CD4-positive, alpha-beta T cell (primary cell): ENCODE measurements around the gene CLK3. TPM values are rescaled to one million over a fixed set of nuclear protein-coding genes. Genes with fewer than 3 reads are reported as not detected.

Source experiments
- ATAC-seq: fragments of 200-7000 bp; cut with Tn5 transposase; one replicate; pipeline ENCODE4 v1.10.0; 2022; ENCODE audit warnings: mild to moderate bottlenecking; ENCODE audit not compliant: poor library complexity
- CTCF ChIA-PET: fragments of 350-600 bp; sonication (Branson Sonifier 250); formaldehyde crosslinking; loops from one replicate; lab custom pipeline; 2021; ENCODE audit warnings: antibody characterized with exemption, inconsistent platforms; lab: Charles Lee
- POLR2A ChIA-PET: fragments of 350-600 bp; sonication (Branson Sonifier 250); formaldehyde crosslinking; loops from one replicate; lab custom pipeline; 2021; ENCODE audit warnings: antibody characterized with exemption, inconsistent platforms; lab: Charles Lee
- DNase-seq, 14 experiments: peaks; one replicate each; pipeline ENCODE4 v3.0.0-alpha.2; 2013 to 2020; ENCODE audit warnings: mixed read lengths in 2 of 14
- H3K27ac ChIP-seq, 2 donors: one replicate each; pipeline versions ENCODE4 v1.5.1 to v1.7.0; 2013; ENCODE audit warnings: low read length in 2 of 2, low read depth in 1 of 2, mild to moderate bottlenecking in 1 of 2
- H3K27me3 ChIP-seq, 2 experiments: 1 replicate in 1 of 2; 2 replicates in 1 of 2; pipeline versions ENCODE4 v1.6.1 to v1.7.0; 2013; ENCODE audit warnings: low read length in 2 of 2, control low read depth in 1 of 2, mild to moderate bottlenecking in 1 of 2, moderate library complexity in 1 of 2; ENCODE audit not compliant: insufficient read depth in 2 of 2, control insufficient read depth in 1 of 2
- H3K36me3 ChIP-seq: one replicate; pipeline ENCODE4 v1.6.1; 2013; ENCODE audit warnings: low read length, control low read depth; ENCODE audit not compliant: insufficient read depth
- H3K4me1 ChIP-seq: one replicate; pipeline ENCODE4 v1.6.1; 2013; ENCODE audit warnings: low read length, control low read depth; ENCODE audit not compliant: insufficient read depth
- H3K4me3 ChIP-seq: one replicate; pipeline ENCODE4 v1.5.1; 2013; ENCODE audit warnings: mild to moderate bottlenecking, low read length, moderate library complexity
- H3K9me3 ChIP-seq, 2 experiments: 1 replicate in 1 of 2; 2 replicates in 1 of 2; pipeline versions ENCODE4 v1.6.1 to v1.7.0; 2013; ENCODE audit warnings: low read length in 2 of 2, mild to moderate bottlenecking in 2 of 2, control low read depth in 1 of 2, moderate library complexity in 1 of 2; ENCODE audit not compliant: control insufficient read depth in 1 of 2, insufficient read depth in 1 of 2
- H3K27ac Mint-ChIP-seq: one replicate; pipeline ENCODE4 v1.8.0; 2020; ENCODE audit warnings: mixed read lengths
- H3K27me3 Mint-ChIP-seq: one replicate; pipeline ENCODE4 v1.8.0; 2021; ENCODE audit warnings: mixed read lengths
- H3K36me3 Mint-ChIP-seq: one replicate; pipeline ENCODE4 v1.8.0; 2021; ENCODE audit warnings: low read depth, mixed read lengths
- H3K4me1 Mint-ChIP-seq: one replicate; pipeline ENCODE4 v1.8.0; 2021; ENCODE audit warnings: low read depth, mixed read lengths
- H3K4me3 Mint-ChIP-seq: one replicate; pipeline ENCODE4 v1.8.0; 2020; ENCODE audit warnings: mild to moderate bottlenecking, mixed read lengths
- H3K9me3 Mint-ChIP-seq: one replicate; pipeline ENCODE4 v1.8.0; 2020; ENCODE audit warnings: mixed read lengths
- intact Hi-C, 2 experiments: fragments of 100-400 bp; cut with DNase I in 1 of 2; cut with micrococcal nuclease in 1 of 2; formaldehyde crosslinking; loops; one replicate each; pipeline versions ENCODE4 v1.15.1 to v1.9.0; 2023 to 2025; cut with DNase I, micrococcal nuclease
- total RNA-seq, 174 experiments: library from RNA in 2 of 174; stranded (reverse) in 2 of 174; gene quantifications; one replicate each; pipeline ENCODE4 v1.2.3 and lab custom pipeline; 2021 to 2026
- TF ChIP-seq, protein P1 (sequence below): fragments of 200-600 bp; IDR thresholded peaks from one replicate; pipeline ENCODE4 v1.8.0; 2022; ENCODE audit warnings: antibody characterized with exemption, mild to moderate bottlenecking

CLK3 gene
- total RNA-seq, 2 experiments from 2014 or later, result 275 to 293 TPM

DNA sequence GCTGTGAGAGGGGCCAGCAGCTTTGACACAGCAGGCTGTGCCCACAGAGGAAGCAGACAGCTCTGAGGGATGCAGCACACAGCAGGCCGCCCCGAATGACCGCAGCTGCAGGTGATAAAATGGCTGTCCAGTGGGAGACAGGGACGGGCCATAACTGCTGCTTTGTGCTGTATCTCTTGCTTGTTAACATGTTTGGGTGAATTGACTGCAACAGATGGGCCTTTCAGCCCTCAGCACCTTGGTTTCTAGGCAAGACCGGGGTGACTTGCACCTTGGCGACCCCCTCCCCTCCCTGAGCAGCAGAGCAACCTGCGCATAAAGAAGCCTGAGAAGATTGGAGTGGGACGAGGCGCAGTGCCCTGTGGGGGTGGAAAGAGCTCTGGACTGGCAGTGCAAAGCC, 36.6 kb upstream of the CLK3 start:
- Histone ChIP-seq H3K9me3 (no peaks in the 10 kb centered on the region), H3K36me3 (peaks cover 59% of the 10 kb centered on the region), H3K4me1 (no peaks in the 10 kb centered on the region), H3K4me3 (no peak overlapping the region), H3K27ac (no peak overlapping the region), H3K27me3 (no peaks in the 10 kb centered on the region)
- CTCF ChIA-PET, result no interaction called here
- POLR2A ChIA-PET, result no interaction called here
- Mint-ChIP-seq H3K36me3 (peaks cover 78% of the 10 kb centered on the region), H3K4me3 (no peak overlapping the region), H3K9me3 (no peaks in the 10 kb centered on the region), H3K4me1 (no peaks in the 10 kb centered on the region), H3K27me3 (no peaks in the 10 kb centered on the region), H3K27ac (no peak overlapping the region)
- ATAC-seq, result no peak
- TF ChIP-seq, protein P1, sequence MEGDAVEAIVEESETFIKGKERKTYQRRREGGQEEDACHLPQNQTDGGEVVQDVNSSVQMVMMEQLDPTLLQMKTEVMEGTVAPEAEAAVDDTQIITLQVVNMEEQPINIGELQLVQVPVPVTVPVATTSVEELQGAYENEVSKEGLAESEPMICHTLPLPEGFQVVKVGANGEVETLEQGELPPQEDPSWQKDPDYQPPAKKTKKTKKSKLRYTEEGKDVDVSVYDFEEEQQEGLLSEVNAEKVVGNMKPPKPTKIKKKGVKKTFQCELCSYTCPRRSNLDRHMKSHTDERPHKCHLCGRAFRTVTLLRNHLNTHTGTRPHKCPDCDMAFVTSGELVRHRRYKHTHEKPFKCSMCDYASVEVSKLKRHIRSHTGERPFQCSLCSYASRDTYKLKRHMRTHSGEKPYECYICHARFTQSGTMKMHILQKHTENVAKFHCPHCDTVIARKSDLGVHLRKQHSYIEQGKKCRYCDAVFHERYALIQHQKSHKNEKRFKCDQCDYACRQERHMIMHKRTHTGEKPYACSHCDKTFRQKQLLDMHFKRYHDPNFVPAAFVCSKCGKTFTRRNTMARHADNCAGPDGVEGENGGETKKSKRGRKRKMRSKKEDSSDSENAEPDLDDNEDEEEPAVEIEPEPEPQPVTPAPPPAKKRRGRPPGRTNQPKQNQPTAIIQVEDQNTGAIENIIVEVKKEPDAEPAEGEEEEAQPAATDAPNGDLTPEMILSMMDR, result no peak
- DNase-seq, result no peak
- intact Hi-C loops, result no loop called here

DNA sequence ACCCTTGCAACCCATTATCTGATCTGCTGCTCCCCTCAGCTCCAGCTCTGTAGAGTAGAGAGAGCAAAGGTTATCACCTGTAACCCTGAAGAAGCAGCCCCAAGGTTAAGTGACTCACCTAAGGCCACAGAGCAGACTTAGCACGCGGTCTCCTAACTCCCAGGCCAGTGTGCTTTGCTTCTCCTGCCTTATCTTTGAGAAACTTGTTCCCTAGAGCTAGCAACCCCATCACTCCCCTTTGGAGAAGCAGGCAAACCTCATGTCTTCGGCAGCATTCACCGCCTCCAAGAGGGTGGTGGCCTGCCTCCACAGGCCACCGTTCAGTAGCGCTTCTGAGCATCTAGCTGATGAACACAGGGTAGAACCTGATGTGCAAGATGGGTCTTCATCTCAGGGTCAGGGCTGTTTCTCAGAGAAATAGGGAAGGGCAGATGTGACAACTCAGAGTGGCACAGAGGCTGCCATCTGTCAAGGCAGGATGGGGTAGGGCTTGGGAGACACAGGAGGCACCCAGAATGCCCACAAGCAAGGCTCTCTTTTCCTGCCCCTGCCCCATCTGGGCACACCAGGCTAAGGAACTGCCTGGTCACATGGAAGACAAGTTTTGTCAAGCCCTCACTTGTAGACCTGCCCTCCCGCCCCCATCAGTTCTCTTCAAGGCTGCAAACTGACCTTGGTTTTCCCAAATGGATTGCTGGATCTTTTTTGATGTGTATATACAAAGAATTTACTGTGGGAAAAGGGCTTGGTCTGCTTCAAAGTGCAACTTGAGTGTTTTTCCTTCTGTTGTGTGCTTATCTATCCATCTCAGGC, 34.9 kb upstream of the CLK3 start:
- Histone ChIP-seq H3K27me3 (no peaks in the 10 kb centered on the region), H3K27ac (no peak overlapping the region), H3K4me3 (no peak overlapping the region), H3K36me3 (peaks cover 59% of the 10 kb centered on the region), H3K9me3 (no peaks in the 10 kb centered on the region), H3K4me1 (no peaks in the 10 kb centered on the region)
- Mint-ChIP-seq H3K36me3 (peaks cover 69% of the 10 kb centered on the region), H3K9me3 (no peaks in the 10 kb centered on the region), H3K4me3 (no peak overlapping the region), H3K27me3 (no peaks in the 10 kb centered on the region), H3K27ac (no peak overlapping the region), H3K4me1 (no peaks in the 10 kb centered on the region)
- intact Hi-C loops, result no loop called here
- ATAC-seq (no peak), DNase-seq (no peak)
- CTCF ChIA-PET, result no interaction called here
- POLR2A ChIA-PET, result no interaction called here
- TF ChIP-seq, protein P1, result no peak

DNA sequence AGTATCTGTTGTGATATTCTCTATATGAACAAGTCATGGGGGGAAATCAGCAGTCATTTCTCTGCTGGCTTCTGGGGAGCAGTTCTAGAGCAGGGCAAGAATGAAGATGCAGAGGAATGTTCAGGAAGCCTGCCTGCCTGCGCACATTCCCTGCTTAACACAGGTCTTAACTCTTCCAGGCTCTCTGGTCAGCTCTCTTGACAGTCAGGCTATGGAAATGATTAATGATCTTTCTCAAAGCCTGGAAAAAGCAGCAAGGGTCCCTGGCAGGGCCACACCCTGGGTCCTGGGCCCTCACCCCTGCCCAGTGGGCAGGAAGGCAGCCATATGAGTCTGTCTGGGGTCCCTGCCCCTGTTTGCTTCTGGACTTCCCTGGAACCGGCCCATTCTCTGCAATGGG, 31.4 kb upstream of the CLK3 start:
- no peak for DNase-seq
- Mint-ChIP-seq H3K4me1 (no peaks in the 10 kb centered on the region), H3K27me3 (no peaks in the 10 kb centered on the region), H3K4me3 (no peak overlapping the region), H3K27ac (no peak overlapping the region), H3K9me3 (no peaks in the 10 kb centered on the region), H3K36me3 (peaks cover 62% of the 10 kb centered on the region)
- ChIA-PET POLR2A (no interaction called here), CTCF (no interaction called here)
- no peak for ATAC-seq
- peaks cover 54% of the 10 kb centered on the region for H3K36me3 ChIP-seq
- no peak overlapping the region for H3K4me3 ChIP-seq
- intact Hi-C loops, result no loop called here
- no peaks in the 10 kb centered on the region for H3K27me3 ChIP-seq
- no peaks in the 10 kb centered on the region for H3K4me1 ChIP-seq
- TF ChIP-seq, protein P1, result no peak
- H3K9me3 ChIP-seq, result no peaks in the 10 kb centered on the region
- H3K27ac ChIP-seq, result no peak overlapping the region
